Heart left ventricle (tissue), 13 donors: ENCODE results near the gene BICD2.

Source experiments
- POLR2A ChIP-seq, 2 donors: fragments of 450-650 bp; IDR thresholded peaks; one replicate each; pipeline ENCODE4 v1.6.1; 2017; ENCODE audit warnings: antibody characterized with exemption in 2 of 2, mild to moderate bottlenecking in 2 of 2, moderate library complexity in 2 of 2
- TF ChIP-seq, protein P1 (sequence below), 12 donors: fragments of 200-600 bp; sonication (generic) in 4 of 12; IDR thresholded peaks; one replicate each; pipeline versions ENCODE4 v1.5.0 to v1.8.0; 2018 to 2022; ENCODE audit warnings: antibody characterized with exemption in 12 of 12, mild to moderate bottlenecking in 5 of 12
- donor health status: ischemic (EF 13 %, LVEDD 7.1; RV severe dilation, severe dysfunction).
- donor health status: DM: no; HTN: yes; CAD: no.
- donor health status: DM: no; HTN: no; CAD: no.
- donor health status: ischemic (EF 25% LVEDD 6.9; RV normal size, moderate dysfunction).
- donor health status: ischemic (EF 25% LVEDD 5.7; RV mildly dilated, moderate dysfunction).
- donor health status: ischemic (EF 35%, LVEDD 5.7; RV mildly dilated, moderate dysfunction).
- donor health status: nonischemic (EF 11% LVEDD 7.7; RV severe dilation, severe dysfunction).
- donor health status: DM: yes; HTN: yes; CAD: no.
- donor health status: PGD.
- donor health status: ischemic (EF 29% LVEDD 5.4; RV normal size, mild dysfunction).
- donor health status: nonischemic (EF 23%, LVEDD 6.1; RV moderate dilation, normal function).

DNA sequence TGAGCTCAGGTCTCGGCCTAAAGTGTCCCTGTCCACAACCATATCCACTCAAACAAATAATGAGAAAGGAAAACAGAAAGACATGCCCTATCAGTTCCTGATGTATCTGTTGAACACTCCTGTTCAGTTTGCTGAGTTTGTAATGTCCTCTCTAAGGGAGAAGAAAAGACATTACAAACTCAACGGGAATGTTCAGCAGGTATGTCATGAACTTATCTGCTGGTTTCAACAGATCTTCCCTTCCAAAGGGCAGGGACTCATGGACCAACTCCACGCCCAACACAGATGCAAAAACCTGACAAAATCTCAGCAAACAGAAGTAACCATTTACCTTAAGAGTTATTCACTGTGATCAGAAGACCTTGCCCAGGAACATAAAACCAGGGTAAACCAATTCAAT is 23.7 kb downstream of the BICD2 start:
- TF ChIP-seq, protein P1, sequence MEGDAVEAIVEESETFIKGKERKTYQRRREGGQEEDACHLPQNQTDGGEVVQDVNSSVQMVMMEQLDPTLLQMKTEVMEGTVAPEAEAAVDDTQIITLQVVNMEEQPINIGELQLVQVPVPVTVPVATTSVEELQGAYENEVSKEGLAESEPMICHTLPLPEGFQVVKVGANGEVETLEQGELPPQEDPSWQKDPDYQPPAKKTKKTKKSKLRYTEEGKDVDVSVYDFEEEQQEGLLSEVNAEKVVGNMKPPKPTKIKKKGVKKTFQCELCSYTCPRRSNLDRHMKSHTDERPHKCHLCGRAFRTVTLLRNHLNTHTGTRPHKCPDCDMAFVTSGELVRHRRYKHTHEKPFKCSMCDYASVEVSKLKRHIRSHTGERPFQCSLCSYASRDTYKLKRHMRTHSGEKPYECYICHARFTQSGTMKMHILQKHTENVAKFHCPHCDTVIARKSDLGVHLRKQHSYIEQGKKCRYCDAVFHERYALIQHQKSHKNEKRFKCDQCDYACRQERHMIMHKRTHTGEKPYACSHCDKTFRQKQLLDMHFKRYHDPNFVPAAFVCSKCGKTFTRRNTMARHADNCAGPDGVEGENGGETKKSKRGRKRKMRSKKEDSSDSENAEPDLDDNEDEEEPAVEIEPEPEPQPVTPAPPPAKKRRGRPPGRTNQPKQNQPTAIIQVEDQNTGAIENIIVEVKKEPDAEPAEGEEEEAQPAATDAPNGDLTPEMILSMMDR (IDR thresholded peaks at IDR 0.05), result no peak
- TF ChIP-seq POLR2A (IDR thresholded peaks at IDR 0.05), result no peak
